Esophagus squamous epithelium (tissue), 5 donors: ENCODE data around the gene GRIK3. TPM values are rescaled to one million over a fixed set of nuclear protein-coding genes. Genes with fewer than 3 reads are reported as not detected.

Experiments
- DNase-seq: peaks from one replicate; lab custom pipeline; 2025; lab: John Stamatoyannopoulos, UW
- H3K27ac ChIP-seq, 4 donors: fragments of 200-600 bp; sonication (generic); one replicate each; pipeline ENCODE4 v1.5.1; 2016 to 2019; ENCODE audit warnings: mild to moderate bottlenecking in 1 of 4
- H3K27me3 ChIP-seq, 4 donors: fragments of 200-600 bp; sonication (generic); 1 replicate in 3 of 4; 2 replicates in 1 of 4; pipeline versions ENCODE4 v1.5.1 to v1.6.0; 2017 to 2021; ENCODE audit warnings: antibody characterized with exemption in 1 of 4
- H3K36me3 ChIP-seq, 3 donors: fragments of 200-600 bp; sonication (generic); one replicate each; pipeline ENCODE4 v1.5.1; 2016 to 2019
- H3K4me1 ChIP-seq, 3 donors: fragments of 200-600 bp; sonication (generic); one replicate each; pipeline ENCODE4 v1.5.1; 2017 to 2019
- H3K4me3 ChIP-seq, 4 donors: fragments of 200-600 bp; sonication (generic); 1 replicate in 3 of 4; 2 replicates in 1 of 4; pipeline ENCODE4 v1.5.1; 2016 to 2019; ENCODE audit warnings: mild to moderate bottlenecking in 2 of 4, moderate library complexity in 1 of 4
- H3K9me3 ChIP-seq, 3 donors: fragments of 200-600 bp; sonication (generic); one replicate each; pipeline ENCODE4 v1.5.1; 2016 to 2019
- CTCF ChIP-seq, 6 experiments: fragments of 450-650 bp in 4 of 6; fragments of 200-600 bp in 2 of 6; sonication (generic) in 2 of 6; IDR thresholded peaks; one replicate each; pipeline ENCODE4 v1.5.1; 2016 to 2019; ENCODE audit warnings: antibody characterized with exemption in 6 of 6, mild to moderate bottlenecking in 4 of 6, moderate library complexity in 4 of 6
- POLR2A ChIP-seq, 4 donors: fragments of 450-650 bp; IDR thresholded peaks; one replicate each; pipeline ENCODE4 v1.6.1; 2017; ENCODE audit warnings: antibody characterized with exemption in 4 of 4, mild to moderate bottlenecking in 4 of 4, moderate library complexity in 3 of 4
- WGBS, 2 donors: methylation state at CpG; one replicate each; pipeline ENCODE4 v1.1.5; 2018; 5-methylcytosine and 5-hydroxymethylcytosine counted together
- intact Hi-C: fragments of 100-400 bp; cut with DNase I; formaldehyde crosslinking; loops from one replicate; pipeline ENCODE4 v1.15.0; 2022
- total RNA-seq, 4 donors: library from RNA; depleted of rRNA; stranded (reverse); fragments of >200 nt; gene quantifications; one replicate each; pipeline ENCODE4 v1.1.0, GENCODE V29; 2016
- donor health status: DM: yes; HTN: yes; CAD: no.

The GRIK3 gene
- total RNA-seq, 4 donors from 2014 or later: 0.11 to 0.38 (median 0.21) TPM; not detected in 1

- Histone ChIP-seq H3K27me3 (peaks cover 0 to 80% (median 5%) of the 10 kb centered on the region in 4 donors), H3K4me3 (no peak overlapping the region), H3K27ac (no peak overlapping the region), H3K9me3 (no peaks in the 10 kb centered on the region), H3K4me1 (no peaks in the 10 kb centered on the region), H3K36me3 (no peaks in the 10 kb centered on the region)
- WGBS, 2 donors: 37 to 46% methylated on average over 3 of the region's 3 CpGs
- intact Hi-C loops: no loop called here
- TF ChIP-seq CTCF (IDR thresholded peaks at IDR 0.05) (no peak), POLR2A (IDR thresholded peaks at IDR 0.05) (no peak)
- DNase-seq: no peak
These were observed 258.1 kb downstream of the GRIK3 start for GRCh38 chr1:36776256-36776655.

GRCh38 chr1:36775716-36776115 is 258.6 kb downstream of the GRIK3 start:
- Histone ChIP-seq H3K36me3 (no peaks in the 10 kb centered on the region), H3K4me1 (no peaks in the 10 kb centered on the region), H3K9me3 (no peaks in the 10 kb centered on the region), H3K27me3 (peaks cover 0 to 80% (median 5%) of the 10 kb centered on the region in 4 donors), H3K4me3 (no peak overlapping the region), H3K27ac (no peak overlapping the region)
- intact Hi-C loops: no loop called here
- 21 to 66% methylated on average over 2 of the region's 2 CpGs for WGBS, 2 donors
- DNase-seq: no peak
- no peak for TF ChIP-seq POLR2A (IDR thresholded peaks at IDR 0.05)
- TF ChIP-seq CTCF (IDR thresholded peaks at IDR 0.05): no peak

GRCh38 chr1:36773827-36774541 is 260.3 kb downstream of the GRIK3 start:
- H3K27ac ChIP-seq: no peak overlapping the region
- H3K36me3 ChIP-seq: no peaks in the 10 kb centered on the region
- TF ChIP-seq POLR2A (IDR thresholded peaks at IDR 0.05) (no peak), CTCF (IDR thresholded peaks at IDR 0.05) (no peak)
- intact Hi-C loops: no loop called here
- H3K9me3 ChIP-seq: no peaks in the 10 kb centered on the region
- H3K4me3 ChIP-seq: no peak overlapping the region
- WGBS, 2 donors: 67 to 75% methylated on average over 11 to 13 of the region's 13 CpGs
- no peak for DNase-seq
- H3K27me3 ChIP-seq: peaks cover 0 to 94% (median 5%) of the 10 kb centered on the region in 4 donors
- H3K4me1 ChIP-seq: no peaks in the 10 kb centered on the region

GRCh38 chr1:36772647-36773495 is 261.4 kb downstream of the GRIK3 start:
- no peak for DNase-seq
- H3K9me3 ChIP-seq: no peaks in the 10 kb centered on the region
- 57 to 71% methylated on average over 6 to 8 of the region's 8 CpGs for WGBS, 2 donors
- no peaks in the 10 kb centered on the region for H3K36me3 ChIP-seq
- H3K4me1 ChIP-seq: no peaks in the 10 kb centered on the region
- H3K4me3 ChIP-seq: no peak overlapping the region
- no peak for TF ChIP-seq CTCF (IDR thresholded peaks at IDR 0.05)
- no peak for TF ChIP-seq POLR2A (IDR thresholded peaks at IDR 0.05)
- peaks cover 0 to 98% (median 5%) of the 10 kb centered on the region in 4 donors for H3K27me3 ChIP-seq
- H3K27ac ChIP-seq: no peak overlapping the region
- intact Hi-C loops: no loop called here
